Uterus (tissue), 2 donors: ENCODE results near the gene MUC2.

Source experiments
- POLR2A ChIP-seq, 2 donors: fragments of 450-650 bp; IDR thresholded peaks; one replicate each; pipeline ENCODE4 v1.6.1; 2016; ENCODE audit warnings: antibody characterized with exemption in 2 of 2, mild to moderate bottlenecking in 1 of 2, moderate library complexity in 1 of 2
- TF ChIP-seq, protein P1 (sequence below), 4 experiments: fragments of 200-600 bp in 2 of 4; fragments of 450-650 bp in 2 of 4; sonication (generic) in 2 of 4; IDR thresholded peaks; one replicate each; pipeline ENCODE4 v1.5.1; 2016 to 2019; ENCODE audit warnings: antibody characterized with exemption in 4 of 4, mild to moderate bottlenecking in 2 of 4, moderate library complexity in 1 of 4

DNA sequence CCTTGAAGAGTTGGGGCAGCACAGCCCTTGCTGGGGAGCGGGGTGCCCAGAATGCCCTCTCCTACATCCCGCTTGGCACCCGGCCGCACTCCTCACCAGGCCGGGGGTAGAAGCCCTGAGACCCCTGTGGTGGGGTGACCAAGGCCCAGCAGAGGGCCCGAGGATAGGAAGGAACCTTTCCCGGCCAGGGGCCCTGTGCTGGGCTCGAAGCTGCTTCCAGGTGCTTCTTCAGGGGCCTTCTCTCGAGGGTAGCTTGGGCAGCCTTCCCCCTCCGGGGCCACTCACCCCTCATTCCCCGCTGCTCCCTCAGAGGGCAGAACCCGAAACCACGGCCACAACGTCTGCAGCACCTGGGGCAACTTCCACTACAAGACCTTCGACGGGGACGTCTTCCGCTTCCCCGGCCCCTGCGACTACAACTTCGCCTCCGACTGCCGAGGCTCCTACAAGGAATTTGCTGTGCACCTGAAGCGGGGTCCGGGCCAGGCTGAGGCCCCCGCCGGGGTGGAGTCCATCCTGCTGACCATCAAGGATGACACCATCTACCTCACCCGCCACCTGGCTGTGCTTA lies 752 bp downstream of the MUC2 start:
- no peak for TF ChIP-seq POLR2A (IDR thresholded peaks at IDR 0.05)
- TF ChIP-seq, protein P1, sequence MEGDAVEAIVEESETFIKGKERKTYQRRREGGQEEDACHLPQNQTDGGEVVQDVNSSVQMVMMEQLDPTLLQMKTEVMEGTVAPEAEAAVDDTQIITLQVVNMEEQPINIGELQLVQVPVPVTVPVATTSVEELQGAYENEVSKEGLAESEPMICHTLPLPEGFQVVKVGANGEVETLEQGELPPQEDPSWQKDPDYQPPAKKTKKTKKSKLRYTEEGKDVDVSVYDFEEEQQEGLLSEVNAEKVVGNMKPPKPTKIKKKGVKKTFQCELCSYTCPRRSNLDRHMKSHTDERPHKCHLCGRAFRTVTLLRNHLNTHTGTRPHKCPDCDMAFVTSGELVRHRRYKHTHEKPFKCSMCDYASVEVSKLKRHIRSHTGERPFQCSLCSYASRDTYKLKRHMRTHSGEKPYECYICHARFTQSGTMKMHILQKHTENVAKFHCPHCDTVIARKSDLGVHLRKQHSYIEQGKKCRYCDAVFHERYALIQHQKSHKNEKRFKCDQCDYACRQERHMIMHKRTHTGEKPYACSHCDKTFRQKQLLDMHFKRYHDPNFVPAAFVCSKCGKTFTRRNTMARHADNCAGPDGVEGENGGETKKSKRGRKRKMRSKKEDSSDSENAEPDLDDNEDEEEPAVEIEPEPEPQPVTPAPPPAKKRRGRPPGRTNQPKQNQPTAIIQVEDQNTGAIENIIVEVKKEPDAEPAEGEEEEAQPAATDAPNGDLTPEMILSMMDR (IDR thresholded peaks at IDR 0.05), result no peak
